ENCODE measurements around the gene SYNGR4.

Gene SYNGR4

DNA sequence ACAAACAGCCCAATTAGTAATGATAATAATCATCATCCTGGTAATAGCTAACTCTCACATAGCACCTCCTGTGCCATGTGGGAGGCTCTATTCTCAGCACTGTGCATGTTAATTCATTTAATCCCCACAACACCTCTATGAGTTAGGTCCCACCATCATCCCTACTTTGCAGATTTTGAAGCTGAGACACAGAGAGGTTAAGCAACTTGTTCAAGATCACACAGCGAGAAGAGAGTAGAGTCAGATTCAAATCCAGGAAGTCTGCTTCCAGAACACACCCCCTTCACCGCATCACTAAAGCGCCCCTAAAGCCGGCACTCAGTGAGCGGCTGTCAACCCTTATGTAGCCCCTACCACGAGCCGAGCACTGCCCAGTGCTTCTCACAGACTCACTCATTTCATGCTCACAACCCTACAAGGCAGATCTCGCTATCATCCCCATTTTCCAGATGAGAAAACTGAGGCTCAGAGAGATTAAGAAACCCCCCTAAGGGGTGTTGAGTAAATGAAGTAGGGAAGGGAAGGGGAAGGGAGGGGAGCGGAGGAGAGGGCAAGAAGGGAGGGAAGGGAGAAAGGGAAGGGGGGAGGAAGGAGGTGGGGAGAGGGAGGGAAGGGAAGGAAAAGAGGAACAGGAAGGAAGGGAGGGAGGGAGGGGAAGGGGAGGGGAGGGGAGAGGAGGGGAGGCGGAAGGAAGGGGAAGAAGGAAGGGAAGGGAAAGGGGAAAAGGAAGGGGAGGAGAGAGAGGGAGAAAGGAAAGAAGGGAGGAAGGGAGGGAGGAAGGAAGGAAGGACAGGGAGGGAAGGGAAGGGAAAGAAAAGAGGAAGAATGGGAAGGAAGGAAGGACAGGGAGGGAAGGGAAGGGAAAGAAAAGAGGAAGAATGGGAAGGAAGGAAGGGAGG, 22.4 kb upstream of the SYNGR4 start:
- Histone ChIP-seq H3K4me1 (ENCODE audit: control insufficient read depth, insufficient read depth, low read length) (no peaks in the 10 kb centered on the region), H3K9me3 (ENCODE audit: control insufficient read depth, low read length) (no peaks in the 10 kb centered on the region), H3K27me3 (ENCODE audit: control insufficient read depth, insufficient read depth, low read length, poor library complexity, severe bottlenecking) (no peaks in the 10 kb centered on the region), H3K27ac (ENCODE audit: insufficient read depth, low read depth, low read length, poor library complexity, severe bottlenecking) (no peak overlapping the region), H3K36me3 (ENCODE audit: control insufficient read depth, insufficient read depth, low read length) (no peaks in the 10 kb centered on the region), H3K4me3 (ENCODE audit: insufficient read depth, low read depth, low read length) (no peak overlapping the region)
- WGBS, 2 experiments: 90 to 94% methylated on average over 9 to 10 of the region's 10 CpGs

DNA sequence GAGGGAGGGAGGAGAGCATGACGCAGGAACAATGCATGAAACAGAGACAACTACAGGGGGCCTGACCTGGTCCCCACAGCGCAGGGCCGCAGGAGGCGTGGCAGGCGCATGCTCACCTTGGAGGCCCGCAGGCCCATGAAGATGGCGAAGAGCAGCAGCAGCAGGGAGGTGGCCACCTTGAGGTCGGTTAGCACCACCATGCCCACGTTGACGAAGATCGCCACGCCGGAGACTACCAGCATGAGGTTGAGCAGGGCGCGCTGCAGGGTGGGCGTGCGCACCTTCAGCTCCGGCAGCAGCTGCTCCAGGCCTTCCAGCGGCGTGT, 21.8 kb upstream of the SYNGR4 start:
- Histone ChIP-seq H3K4me1 (ENCODE audit: control insufficient read depth, insufficient read depth, low read length) (no peaks in the 10 kb centered on the region), H3K9me3 (ENCODE audit: control insufficient read depth, low read length) (no peaks in the 10 kb centered on the region), H3K36me3 (ENCODE audit: control insufficient read depth, insufficient read depth, low read length) (no peaks in the 10 kb centered on the region), H3K4me3 (ENCODE audit: insufficient read depth, low read depth, low read length) (no peak overlapping the region), H3K27ac (ENCODE audit: insufficient read depth, low read depth, low read length, poor library complexity, severe bottlenecking) (no peak overlapping the region), H3K27me3 (ENCODE audit: control insufficient read depth, insufficient read depth, low read length, poor library complexity, severe bottlenecking) (no peaks in the 10 kb centered on the region)
- WGBS, 2 experiments: 80 to 82% methylated on average over 20 of the region's 20 CpGs

DNA sequence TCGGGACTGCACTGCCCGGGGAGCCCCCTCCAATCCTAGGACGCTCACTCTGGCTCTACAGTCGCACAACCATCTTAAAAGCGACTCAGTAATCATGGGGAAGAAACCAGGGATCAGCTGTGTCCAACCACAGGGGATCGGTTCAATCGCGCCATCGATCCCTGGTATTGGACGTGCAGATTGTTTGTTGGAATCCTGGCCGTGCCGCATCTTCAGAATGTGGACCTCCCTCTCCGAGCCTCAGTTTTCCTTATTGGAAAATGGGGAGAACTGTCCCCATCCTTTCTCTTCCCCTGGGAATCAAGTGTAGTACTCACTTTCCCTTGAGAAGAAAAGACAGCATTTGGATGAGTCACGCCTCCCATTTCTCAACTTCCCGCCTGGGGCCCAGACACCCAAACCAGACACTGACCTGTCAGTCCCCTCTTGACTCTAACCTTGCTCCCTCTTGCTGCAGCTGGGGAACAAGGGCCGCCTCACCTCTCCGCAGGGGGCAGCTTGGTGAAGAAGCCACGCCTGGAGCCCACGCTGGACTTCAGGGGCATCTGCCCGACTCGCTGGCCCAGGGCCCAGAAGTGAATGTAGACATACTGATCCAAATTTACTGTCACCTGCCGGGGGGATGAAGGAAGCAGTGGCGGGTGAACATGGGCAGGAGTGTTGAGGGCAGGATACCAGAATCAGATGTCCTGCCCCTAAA, 21.2 kb upstream of the SYNGR4 start:
- no peaks in the 10 kb centered on the region for H3K4me1 ChIP-seq (ENCODE audit: control insufficient read depth, insufficient read depth, low read length)
- no peak overlapping the region for H3K4me3 ChIP-seq (ENCODE audit: insufficient read depth, low read depth, low read length)
- H3K27me3 ChIP-seq (ENCODE audit: control insufficient read depth, insufficient read depth, low read length, poor library complexity, severe bottlenecking): no peaks in the 10 kb centered on the region
- WGBS, 2 experiments: 93 to 94% methylated on average over 23 of the region's 23 CpGs
- no peaks in the 10 kb centered on the region for H3K9me3 ChIP-seq (ENCODE audit: control insufficient read depth, low read length)
- no peaks in the 10 kb centered on the region for H3K36me3 ChIP-seq (ENCODE audit: control insufficient read depth, insufficient read depth, low read length)
- H3K27ac ChIP-seq (ENCODE audit: insufficient read depth, low read depth, low read length, poor library complexity, severe bottlenecking): no peak overlapping the region

DNA sequence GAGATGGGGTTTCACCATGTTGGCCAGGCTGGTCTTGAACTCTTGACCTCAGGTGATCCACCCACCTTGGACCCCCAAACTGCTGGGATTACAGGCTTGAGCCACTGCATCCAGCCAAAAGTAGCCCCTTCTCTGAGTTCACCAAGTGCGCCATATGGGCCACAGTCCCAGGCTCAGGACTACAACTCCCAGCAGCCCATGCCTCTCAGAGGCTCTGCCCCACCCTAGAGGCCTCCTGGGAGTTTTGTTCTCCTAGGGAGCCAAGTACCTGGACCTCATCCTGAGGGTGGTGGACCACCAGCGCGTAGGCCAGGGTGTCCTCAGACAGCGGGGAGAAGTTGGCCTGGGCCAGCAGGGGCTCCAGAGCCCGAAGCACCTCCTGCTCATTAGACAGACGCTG, 19.3 kb upstream of the SYNGR4 start:
- WGBS, 2 experiments: 92 to 93% methylated on average over 6 of the region's 6 CpGs
- no peaks in the 10 kb centered on the region for H3K36me3 ChIP-seq (ENCODE audit: control insufficient read depth, insufficient read depth, low read length)
- H3K4me1 ChIP-seq (ENCODE audit: control insufficient read depth, insufficient read depth, low read length): no peaks in the 10 kb centered on the region
- H3K27ac ChIP-seq (ENCODE audit: insufficient read depth, low read depth, low read length, poor library complexity, severe bottlenecking): no peak overlapping the region
- no peak overlapping the region for H3K4me3 ChIP-seq (ENCODE audit: insufficient read depth, low read depth, low read length)
- H3K27me3 ChIP-seq (ENCODE audit: control insufficient read depth, insufficient read depth, low read length, poor library complexity, severe bottlenecking): no peaks in the 10 kb centered on the region
- H3K9me3 ChIP-seq (ENCODE audit: control insufficient read depth, low read length): no peaks in the 10 kb centered on the region

DNA sequence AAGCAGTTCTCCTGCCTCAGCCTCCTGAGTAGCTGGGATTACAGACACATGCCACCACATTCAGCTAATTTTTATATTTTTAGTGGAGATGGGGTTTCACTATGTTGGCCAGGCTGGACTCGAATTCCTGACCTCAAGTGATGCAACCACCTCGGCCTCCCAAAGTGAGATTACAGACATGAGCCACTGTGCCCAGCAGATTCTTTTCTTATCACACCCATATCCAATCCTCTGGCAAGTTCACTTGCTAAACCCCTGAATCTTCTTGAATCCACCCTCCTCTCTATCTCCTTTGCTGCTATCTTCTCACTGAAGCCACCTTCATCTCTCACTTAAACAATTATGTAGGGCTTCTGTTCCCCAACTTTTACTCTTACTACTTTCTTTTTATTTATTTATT, 18.0 kb upstream of the SYNGR4 start:
- no peaks in the 10 kb centered on the region for H3K4me1 ChIP-seq (ENCODE audit: control insufficient read depth, insufficient read depth, low read length)
- no peaks in the 10 kb centered on the region for H3K36me3 ChIP-seq (ENCODE audit: control insufficient read depth, insufficient read depth, low read length)
- H3K9me3 ChIP-seq (ENCODE audit: control insufficient read depth, low read length): no peaks in the 10 kb centered on the region
- H3K4me3 ChIP-seq (ENCODE audit: insufficient read depth, low read depth, low read length): no peak overlapping the region
- H3K27me3 ChIP-seq (ENCODE audit: control insufficient read depth, insufficient read depth, low read length, poor library complexity, severe bottlenecking): no peaks in the 10 kb centered on the region
- 92% methylated on average over 2 of the region's 2 CpGs for WGBS, 2 experiments
- no peak overlapping the region for H3K27ac ChIP-seq (ENCODE audit: insufficient read depth, low read depth, low read length, poor library complexity, severe bottlenecking)

DNA sequence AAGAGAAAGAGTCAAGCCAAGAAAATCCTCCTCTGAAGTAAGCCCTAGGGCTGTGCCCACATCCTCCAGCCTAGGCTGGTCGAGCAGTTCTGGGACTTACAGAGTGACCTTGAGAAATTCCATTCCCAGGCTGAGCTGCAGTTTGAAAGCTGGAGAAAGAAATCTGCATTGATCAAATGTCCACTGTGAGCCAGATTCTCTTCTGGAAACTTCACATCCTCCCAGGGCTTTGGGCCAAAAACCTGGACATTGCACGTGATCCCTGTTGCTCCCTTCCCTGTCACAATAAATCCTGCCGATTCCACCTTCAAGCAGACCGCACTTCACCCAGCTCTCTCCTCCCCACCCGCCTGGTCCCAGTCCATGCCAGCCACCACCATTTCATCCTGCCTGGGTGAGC, 16.1 kb upstream of the SYNGR4 start:
- Histone ChIP-seq H3K36me3 (ENCODE audit: control insufficient read depth, insufficient read depth, low read length) (no peaks in the 10 kb centered on the region), H3K27ac (ENCODE audit: insufficient read depth, low read depth, low read length, poor library complexity, severe bottlenecking) (no peak overlapping the region), H3K27me3 (ENCODE audit: control insufficient read depth, insufficient read depth, low read length, poor library complexity, severe bottlenecking) (no peaks in the 10 kb centered on the region), H3K9me3 (ENCODE audit: control insufficient read depth, low read length) (no peaks in the 10 kb centered on the region), H3K4me1 (ENCODE audit: control insufficient read depth, insufficient read depth, low read length) (no peaks in the 10 kb centered on the region), H3K4me3 (ENCODE audit: insufficient read depth, low read depth, low read length) (no peak overlapping the region)
- 87 to 91% methylated on average over 5 of the region's 5 CpGs for WGBS, 2 experiments

DNA sequence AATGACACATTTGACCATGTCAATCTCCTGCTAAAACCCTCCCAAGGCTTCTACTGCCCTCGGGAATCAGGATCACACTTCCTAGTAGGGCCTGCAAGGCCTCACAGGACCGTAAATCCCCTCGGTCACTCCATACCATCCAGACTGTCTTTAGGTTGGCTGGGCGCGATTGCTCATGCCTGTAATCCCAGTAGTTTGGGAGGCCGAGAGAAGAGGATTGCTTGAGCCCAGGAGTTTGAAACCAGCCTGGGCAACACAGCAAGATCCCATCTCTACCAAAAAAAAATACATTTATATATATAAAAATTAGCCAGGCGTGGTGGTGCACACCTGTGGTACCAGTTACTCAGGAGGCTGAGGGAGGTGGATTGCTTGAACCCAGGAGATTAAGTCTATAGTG, 15.4 kb upstream of the SYNGR4 start:
- Histone ChIP-seq H3K4me1 (ENCODE audit: control insufficient read depth, insufficient read depth, low read length) (no peaks in the 10 kb centered on the region), H3K27ac (ENCODE audit: insufficient read depth, low read depth, low read length, poor library complexity, severe bottlenecking) (no peak overlapping the region), H3K4me3 (ENCODE audit: insufficient read depth, low read depth, low read length) (no peak overlapping the region), H3K27me3 (ENCODE audit: control insufficient read depth, insufficient read depth, low read length, poor library complexity, severe bottlenecking) (no peaks in the 10 kb centered on the region), H3K36me3 (ENCODE audit: control insufficient read depth, insufficient read depth, low read length) (no peaks in the 10 kb centered on the region), H3K9me3 (ENCODE audit: control insufficient read depth, low read length) (no peaks in the 10 kb centered on the region)
- 87 to 92% methylated on average over 7 of the region's 7 CpGs for WGBS, 2 experiments

GRCh38 chr19:48350856-48351255, 13.3 kb upstream of the SYNGR4 start:
- H3K27me3 ChIP-seq (ENCODE audit: control insufficient read depth, insufficient read depth, low read length, poor library complexity, severe bottlenecking): no peaks in the 10 kb centered on the region
- H3K4me3 ChIP-seq (ENCODE audit: insufficient read depth, low read depth, low read length): no peak overlapping the region
- no peak overlapping the region for H3K27ac ChIP-seq (ENCODE audit: insufficient read depth, low read depth, low read length, poor library complexity, severe bottlenecking)
- H3K9me3 ChIP-seq (ENCODE audit: control insufficient read depth, low read length): no peaks in the 10 kb centered on the region
- WGBS, 2 experiments: 93 to 94% methylated on average over 5 of the region's 5 CpGs
- H3K36me3 ChIP-seq (ENCODE audit: control insufficient read depth, insufficient read depth, low read length): no peaks in the 10 kb centered on the region
- H3K4me1 ChIP-seq (ENCODE audit: control insufficient read depth, insufficient read depth, low read length): peaks cover 6% of the 10 kb centered on the region

DNA sequence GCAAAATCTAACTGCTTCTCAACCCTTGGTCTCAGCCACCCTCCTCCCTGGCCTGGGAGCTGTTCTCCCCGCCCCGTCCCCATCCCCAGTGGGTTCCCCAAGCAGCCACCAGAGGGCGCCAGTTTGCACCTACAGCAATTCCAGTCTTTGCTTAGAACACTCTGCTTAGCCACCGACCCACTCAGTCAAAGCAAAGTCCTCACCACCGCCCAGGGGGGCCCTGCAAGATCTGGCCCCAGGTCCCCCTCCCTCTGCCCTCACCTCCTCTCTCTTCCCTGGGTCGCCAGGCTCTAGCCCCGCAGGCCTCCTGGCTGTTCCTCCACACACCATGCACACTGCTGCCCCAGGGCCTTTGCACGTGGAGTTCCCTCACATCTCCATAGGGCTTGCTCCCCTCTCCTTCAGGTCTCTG, 12.8 kb upstream of the SYNGR4 start:
- H3K4me3 ChIP-seq (ENCODE audit: insufficient read depth, low read depth, low read length): no peak overlapping the region
- no peak overlapping the region for H3K27ac ChIP-seq (ENCODE audit: insufficient read depth, low read depth, low read length, poor library complexity, severe bottlenecking)
- peaks cover 6% of the 10 kb centered on the region for H3K4me1 ChIP-seq (ENCODE audit: control insufficient read depth, insufficient read depth, low read length)
- WGBS, 2 experiments: 48 to 53% methylated on average over 8 of the region's 8 CpGs
- H3K27me3 ChIP-seq (ENCODE audit: control insufficient read depth, insufficient read depth, low read length, poor library complexity, severe bottlenecking): no peaks in the 10 kb centered on the region
- no peaks in the 10 kb centered on the region for H3K36me3 ChIP-seq (ENCODE audit: control insufficient read depth, insufficient read depth, low read length)
- H3K9me3 ChIP-seq (ENCODE audit: control insufficient read depth, low read length): no peaks in the 10 kb centered on the region

- 88 to 93% methylated on average over 5 of the region's 5 CpGs for WGBS, 2 experiments
- no peaks in the 10 kb centered on the region for H3K9me3 ChIP-seq (ENCODE audit: control insufficient read depth, low read length)
- H3K36me3 ChIP-seq (ENCODE audit: control insufficient read depth, insufficient read depth, low read length): no peaks in the 10 kb centered on the region
- no peak overlapping the region for H3K4me3 ChIP-seq (ENCODE audit: insufficient read depth, low read depth, low read length)
- H3K27ac ChIP-seq (ENCODE audit: insufficient read depth, low read depth, low read length, poor library complexity, severe bottlenecking): no peak overlapping the region
- no peaks in the 10 kb centered on the region for H3K27me3 ChIP-seq (ENCODE audit: control insufficient read depth, insufficient read depth, low read length, poor library complexity, severe bottlenecking)
- H3K4me1 ChIP-seq (ENCODE audit: control insufficient read depth, insufficient read depth, low read length): peaks cover 6% of the 10 kb centered on the region
These were observed 10.5 kb upstream of the SYNGR4 start for GRCh38 chr19:48353677-48354076.

Measured in ectodermal cell (in vitro differentiated cells).